HG02973 (cell line): ENCODE measurements around the gene PHF12.
"Not testable (repeated sequence)": the region's sequence is repeated elsewhere in the genome, so short reads cannot be mapped to it uniquely, and the experiment has no call there.

Source experiments
- ATAC-seq: cut with Tn5 transposase; IDR thresholded peaks from one replicate; pipeline ENCODE4 v1.9.1; 2021; ENCODE audit warnings: moderate library complexity; ENCODE audit not compliant: unreplicated experiment

Gene PHF12

GRCh38 chr17:28885951-28886350 is 65.4 kb downstream of the PHF12 start:
- no peak for ATAC-seq

- no peak for ATAC-seq
Measured at GRCh38 chr17:28885363-28885762, 66.0 kb downstream of the PHF12 start.

- no peak for ATAC-seq
Measured at GRCh38 chr17:28883967-28884702, 67.2 kb downstream of the PHF12 start.

GRCh38 chr17:28882154-28882895 is 69.0 kb downstream of the PHF12 start:
- ATAC-seq, result no peak

- ATAC-seq, result no peak
Measured at GRCh38 chr17:28881533-28882056, 69.7 kb downstream of the PHF12 start.

- ATAC-seq, result no peak
Measured at GRCh38 chr17:28880572-28880945, 70.8 kb downstream of the PHF12 start.

GRCh38 chr17:28879886-28880571 is 71.3 kb downstream of the PHF12 start:
- ATAC-seq, result no peak

- ATAC-seq, result no peak
Measured at GRCh38 chr17:28878981-28879380, 72.3 kb downstream of the PHF12 start.

- no peak for ATAC-seq
Measured at GRCh38 chr17:28878158-28878910, 73.0 kb downstream of the PHF12 start.

GRCh38 chr17:28877150-28877711 is 74.1 kb downstream of the PHF12 start:
- not testable (repeated sequence) for ATAC-seq

GRCh38 chr17:28875848-28876550 is 75.3 kb downstream of the PHF12 start:
- ATAC-seq, result no peak

- no peak for ATAC-seq
Measured at GRCh38 chr17:28874750-28875149, 76.6 kb downstream of the PHF12 start.

- ATAC-seq, result no peak
Measured at GRCh38 chr17:28873839-28874238, 77.5 kb downstream of the PHF12 start.

- peak; percentile 76 for ATAC-seq
Measured at GRCh38 chr17:28871056-28871579, 80.2 kb downstream of the PHF12 start.

- no peak for ATAC-seq
Measured at GRCh38 chr17:28867276-28867675, 84.0 kb downstream of the PHF12 start.

- ATAC-seq, result no peak
Measured at GRCh38 chr17:28865946-28866752, 85.2 kb downstream of the PHF12 start.

- ATAC-seq, result no peak
Measured at GRCh38 chr17:28864991-28865849, 86.1 kb downstream of the PHF12 start.

GRCh38 chr17:28863953-28864352 is 87.4 kb downstream of the PHF12 start:
- no peak for ATAC-seq
